ENCODE results near the gene YJEFN3. TPM values are rescaled to one million over a fixed set of nuclear protein-coding genes. Genes with fewer than 3 reads are reported as not detected.

Gene YJEFN3
- total RNA-seq, 1 experiment from 2014 or later, result 25.3 TPM

GRCh38 chr19:19492026-19492610 is 36.6 kb upstream of the YJEFN3 start:
- Histone ChIP-seq H3K27me3 (ENCODE audit: insufficient read depth, low read length) (no peaks in the 10 kb centered on the region), H3K27ac (ENCODE audit: low read depth, low read length) (no peak overlapping the region), H2AFZ (ENCODE audit: low read depth, low read length, poor library complexity, severe bottlenecking) (no peak overlapping the region), H3K79me2 (ENCODE audit: insufficient read depth, low read length) (peaks cover 89% of the 10 kb centered on the region), H3K4me2 (ENCODE audit: low read length) (no peak overlapping the region), H3K4me3 (replicated peaks in 1 of 2; ENCODE audit: low read depth in 1 of 2, low read length in 2 of 2) (no peak overlapping the region), H4K20me1 (ENCODE audit: insufficient read depth) (peaks cover 10% of the 10 kb centered on the region; the same call in 1 of the 2 replicates), H3K4me1 (ENCODE audit: control insufficient read depth in 1 of 2, insufficient read depth in 2 of 2, low read length in 2 of 2) (peaks cover 19 to 37% of the 10 kb centered on the region in 2 experiments), H3K36me3 (ENCODE audit: control insufficient read depth in 1 of 2, insufficient read depth in 2 of 2, low read length in 2 of 2) (peaks cover 20 to 34% of the 10 kb centered on the region in 2 experiments; a peak in 3 of 4 replicates), H3K9me3 (ENCODE audit: control insufficient read depth in 1 of 2, insufficient read depth in 1 of 2, low read depth in 1 of 2, low read length in 2 of 2) (no peaks in the 10 kb centered on the region), H3K9me2 (ENCODE audit: insufficient read depth) (no peaks in the 10 kb centered on the region), H3K9ac (ENCODE audit: low read length) (no peak overlapping the region)
- no TSS peak for BruUV-seq (replicated peaks)
- POLR2A ChIA-PET, result no interaction called here
- CTCF ChIA-PET, result no interaction called here
- DNase-seq (ENCODE audit: low read depth, low spot score), result no peak
- intact Hi-C loops (cut with micrococcal nuclease), result loop anchor here (5.0 kb wide), 1 partner anchor 345 kb away; no protein-coding TSS in a partner anchor
- no peak for ATAC-seq
- TF ChIP-seq EZH2phosphoT487 (IDR thresholded peaks at IDR 0.05; ENCODE audit: borderline replicate concordance) (no peak), ZBTB33 (IDR thresholded peaks at IDR 0.05; ENCODE audit: extremely low read depth, insufficient replicate concordance, low read length) (no peak), POLR2AphosphoS5 (IDR thresholded peaks at IDR 0.05; ENCODE audit: low read depth, low read length) (no peak), FOSL1 (IDR thresholded peaks at IDR 0.05; ENCODE audit: low read depth) (no peak), TCF7L2 (IDR thresholded peaks at IDR 0.05; ENCODE audit: borderline replicate concordance, extremely low read depth, insufficient read depth, insufficient read length) (no peak), ELF1 (IDR thresholded peaks at IDR 0.05; ENCODE audit: borderline replicate concordance, low read depth) (no peak), CBX3 (IDR thresholded peaks at IDR 0.05; ENCODE audit: low read depth) (no peak), ZFX (IDR thresholded peaks at IDR 0.05) (no peak), RAD21 (IDR thresholded peaks at IDR 0.05; ENCODE audit: low read depth) (no peak), JUND (IDR thresholded peaks at IDR 0.05) (no peak), MAX (IDR thresholded peaks at IDR 0.05) (no peak)
- RAD21 ChIA-PET (ENCODE audit: low non-redundant PET in 1 of 2, low total read pairs in 2 of 2, uncharacterized antibody in 2 of 2, unreplicated experiment in 2 of 2), result no interaction called here
